SW480 (cell line): ENCODE results near the gene RMND5A.
"Not testable (repeated sequence)": the region's sequence is repeated elsewhere in the genome, so short reads cannot be mapped to it uniquely, and the experiment has no call there.

ENCODE experiments used
- DNase-seq: peaks from one replicate; pipeline ENCODE4 v3.0.0-alpha.2; 2016; ENCODE audit warnings: low spot score

RMND5A gene

DNA sequence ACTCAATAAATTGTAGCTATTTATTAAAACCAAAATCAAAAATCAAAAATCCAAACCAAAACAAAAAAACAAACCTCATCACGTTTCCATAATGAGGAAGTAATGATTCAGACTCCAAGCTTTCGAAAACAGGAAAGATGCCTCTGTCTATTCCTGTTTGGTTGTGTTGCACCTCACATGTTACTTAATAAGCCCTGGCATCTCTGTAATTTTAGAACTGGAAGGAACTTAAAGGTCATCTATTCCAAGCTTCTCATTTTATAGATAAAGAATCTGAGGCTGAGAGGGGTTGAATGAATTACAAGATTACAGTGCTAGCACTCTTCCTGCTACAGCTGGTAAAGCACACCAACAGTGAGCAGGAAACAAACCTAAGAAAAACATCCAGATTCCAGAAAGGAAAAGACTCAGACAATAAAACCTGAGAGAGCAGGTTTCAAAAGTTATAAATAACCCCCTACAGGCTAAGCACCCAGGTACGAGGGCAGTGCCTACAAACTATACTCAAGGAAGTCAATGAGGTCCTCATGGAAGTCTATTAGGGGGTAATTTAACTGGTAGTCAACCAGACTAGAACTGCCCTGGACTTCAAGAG is 5.4 kb upstream of the RMND5A start:
- not testable (repeated sequence) for DNase-seq

DNA sequence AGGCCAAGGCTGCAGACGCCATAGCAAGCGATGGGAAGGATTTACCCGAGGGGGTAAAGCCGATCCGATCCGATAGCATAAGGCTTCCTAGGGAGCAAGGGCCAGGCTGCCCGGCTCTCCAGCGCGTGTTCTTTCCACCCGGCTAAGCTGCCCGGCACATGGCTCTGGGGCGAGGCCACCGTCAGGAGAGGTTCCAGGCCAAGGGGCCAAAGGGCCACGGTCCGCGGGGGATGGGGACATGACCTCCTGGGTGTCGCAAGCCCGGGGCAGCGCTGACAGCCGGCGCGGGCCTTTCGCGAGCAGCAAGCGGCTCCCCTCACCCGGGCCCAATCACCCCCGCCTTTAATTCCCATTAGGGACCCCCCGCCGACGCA is 841 bp upstream of the RMND5A start:
- not testable (repeated sequence) for DNase-seq

DNA sequence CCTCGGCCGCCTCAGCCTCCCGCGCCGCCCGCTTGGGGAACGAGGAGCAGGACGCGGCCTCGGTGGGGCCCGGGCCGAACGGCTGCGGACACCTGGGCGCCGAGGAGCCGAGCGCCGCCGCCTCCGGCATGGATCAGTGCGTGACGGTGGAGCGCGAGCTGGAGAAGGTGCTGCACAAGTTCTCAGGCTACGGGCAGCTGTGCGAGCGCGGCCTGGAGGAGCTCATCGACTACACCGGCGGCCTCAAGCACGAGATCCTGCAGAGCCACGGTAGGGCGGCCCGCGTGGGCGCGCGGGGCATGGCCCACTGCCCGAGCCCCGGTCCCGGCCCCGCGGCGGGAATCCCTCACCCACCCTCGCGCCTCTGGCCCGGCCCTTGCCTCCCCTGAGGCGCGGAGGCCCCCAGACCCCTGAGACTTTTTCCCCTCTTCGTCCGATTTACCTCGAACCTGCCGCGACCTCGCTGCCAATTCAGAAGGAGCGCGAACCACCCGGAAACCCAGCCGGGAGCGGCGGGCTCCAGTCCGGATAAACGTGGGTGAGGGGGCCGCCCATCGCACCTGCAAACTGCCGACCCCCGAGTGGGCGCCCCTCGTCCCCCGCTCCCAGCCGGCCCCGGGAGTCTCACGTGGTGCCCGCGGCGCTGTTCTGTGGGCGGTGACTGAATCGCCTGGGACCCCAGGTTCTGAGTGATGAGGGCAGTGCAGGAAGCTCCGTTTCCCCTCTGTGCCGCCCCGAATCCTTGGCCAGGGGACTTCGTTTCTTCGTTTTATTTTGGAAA is 639 bp downstream of the RMND5A start:
- DNase-seq = peak; percentile 62

DNA sequence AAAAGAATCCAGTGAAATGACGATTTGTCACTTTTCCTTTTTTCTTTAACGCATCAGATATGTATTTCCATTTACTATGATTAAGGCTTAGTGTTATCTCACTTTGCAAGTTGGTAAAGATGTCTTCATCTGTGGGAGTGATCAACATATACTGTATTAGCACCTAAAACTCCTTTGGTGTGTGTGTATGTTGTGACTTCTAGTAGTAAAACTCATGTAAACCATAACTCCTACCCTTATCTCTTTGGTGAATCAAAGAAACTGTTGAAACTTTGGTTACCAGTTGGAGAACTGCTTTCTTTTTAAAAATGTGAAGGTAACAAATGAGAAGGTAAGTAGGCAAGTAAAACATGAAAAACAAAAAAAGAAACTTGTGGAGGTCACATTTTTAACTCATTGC is 5.6 kb downstream of the RMND5A start:
- not testable (repeated sequence) for DNase-seq

DNA sequence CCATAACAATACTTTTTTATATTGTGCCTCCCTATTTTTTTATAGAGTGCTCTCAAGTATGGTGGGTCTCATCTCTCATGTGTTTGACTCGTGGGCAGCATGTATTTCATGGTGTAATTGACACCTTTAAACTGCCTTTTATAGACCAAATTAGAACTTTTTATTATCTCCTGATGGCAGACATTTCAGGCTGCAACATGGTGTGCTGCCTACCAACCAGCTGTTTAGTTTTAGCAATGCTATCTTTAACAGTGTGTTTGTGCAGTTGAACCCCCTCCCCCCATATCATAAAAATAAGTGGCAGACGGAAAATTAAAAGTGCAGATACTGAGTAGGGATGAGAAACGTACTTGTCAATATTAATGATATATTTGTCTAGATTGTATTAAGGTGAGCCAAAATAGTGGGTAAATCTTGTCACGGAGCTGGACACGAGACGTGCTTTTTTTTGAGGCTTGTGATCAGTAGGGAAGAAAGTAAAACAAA is 12.0 kb downstream of the RMND5A start:
- DNase-seq = not testable (repeated sequence)

DNA sequence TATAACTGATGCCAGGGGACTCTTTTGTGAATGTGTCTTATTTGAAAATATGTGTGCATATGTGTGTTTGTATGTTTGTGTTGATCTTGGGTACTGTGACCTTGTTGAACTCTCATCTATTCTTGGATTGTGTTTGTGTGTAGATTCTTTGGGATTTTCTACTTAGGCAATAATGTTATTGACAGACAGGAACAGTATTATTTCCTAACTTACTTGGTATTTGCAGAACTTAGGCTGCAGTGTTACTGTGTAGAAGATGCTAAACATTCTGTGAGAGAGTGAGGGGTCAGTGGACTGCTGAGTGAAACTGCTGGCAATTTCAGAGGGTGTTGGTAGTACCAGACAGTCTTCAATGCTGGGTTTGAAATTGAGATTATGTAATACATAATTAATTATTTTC is 12.7 kb downstream of the RMND5A start:
- not testable (repeated sequence) for DNase-seq

DNA sequence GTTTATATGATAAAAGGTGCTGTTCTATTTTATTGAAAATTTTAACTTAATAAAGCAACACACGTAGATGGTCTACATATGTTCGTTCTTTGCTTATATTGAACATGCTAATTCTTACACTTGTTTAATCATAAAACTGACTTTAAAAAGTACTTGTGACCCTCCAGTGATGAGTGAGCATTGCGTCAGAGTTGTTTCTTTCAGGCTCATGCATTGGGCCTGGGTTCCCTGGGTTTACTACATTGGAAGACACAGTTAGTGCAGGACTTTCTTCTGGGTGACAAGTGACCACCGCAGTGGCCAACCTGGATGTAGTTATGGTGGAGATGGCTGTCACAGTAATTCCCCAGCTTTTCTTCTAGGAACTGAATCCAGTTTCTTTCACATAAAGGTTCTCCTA is 13.4 kb downstream of the RMND5A start:
- not testable (repeated sequence) for DNase-seq

DNA sequence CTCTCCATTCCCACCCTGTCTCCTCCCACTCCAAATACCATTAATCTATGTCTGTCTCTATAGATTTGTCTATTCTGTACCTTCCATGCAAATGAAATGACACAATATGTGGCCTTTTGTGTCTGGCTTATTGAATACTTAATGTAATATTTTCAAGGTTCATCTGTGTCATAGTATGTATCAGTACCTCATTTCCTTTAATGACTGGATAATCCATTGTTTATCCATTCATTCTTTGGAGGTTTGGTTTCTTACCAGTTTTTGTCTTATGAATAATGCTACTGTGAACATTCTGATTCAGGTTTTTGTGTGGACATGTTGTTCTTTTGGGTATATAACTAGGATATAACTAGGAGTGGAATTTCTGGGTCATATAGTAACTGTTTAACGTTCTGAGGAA is 14.8 kb downstream of the RMND5A start:
- not testable (repeated sequence) for DNase-seq

DNA sequence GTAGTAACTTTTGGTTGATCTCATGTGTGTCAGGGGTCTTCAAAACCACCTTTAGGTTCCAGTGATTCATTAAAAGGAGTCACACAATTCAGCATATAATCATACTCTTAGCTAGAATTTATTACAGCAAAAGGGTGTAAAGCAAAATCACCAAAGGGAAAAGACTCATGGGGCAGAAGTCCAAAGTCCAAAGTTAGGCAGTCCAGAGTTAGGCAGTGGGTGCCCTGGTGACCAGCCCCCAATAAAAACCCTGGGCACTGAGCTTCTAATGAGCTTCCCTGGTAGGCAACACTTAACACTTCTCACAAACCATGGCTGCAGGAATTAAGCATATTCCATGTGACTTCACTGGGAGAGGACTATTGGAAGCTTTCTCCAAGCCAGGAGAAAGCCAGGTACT is 19.4 kb downstream of the RMND5A start:
- not testable (repeated sequence) for DNase-seq

DNA sequence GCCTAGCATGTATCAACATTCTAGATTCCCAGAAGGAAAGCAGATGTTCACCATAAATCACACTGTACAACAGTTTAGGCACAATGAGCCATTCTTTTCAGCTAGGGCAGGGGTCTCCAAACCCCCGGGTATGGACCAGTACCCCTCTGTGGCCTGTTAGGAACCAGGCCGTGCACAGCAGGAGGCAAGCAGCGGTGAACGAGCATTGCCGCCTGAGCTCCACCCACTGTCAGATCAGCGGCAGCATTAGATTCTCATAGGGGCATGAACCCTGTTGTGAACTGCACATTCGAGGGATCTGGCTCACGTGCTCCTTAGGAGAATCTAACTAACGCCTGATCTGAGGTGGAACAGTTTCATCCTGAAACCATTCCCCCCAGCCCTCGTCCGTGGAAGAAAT is 19.8 kb downstream of the RMND5A start:
- not testable (repeated sequence) for DNase-seq

DNA sequence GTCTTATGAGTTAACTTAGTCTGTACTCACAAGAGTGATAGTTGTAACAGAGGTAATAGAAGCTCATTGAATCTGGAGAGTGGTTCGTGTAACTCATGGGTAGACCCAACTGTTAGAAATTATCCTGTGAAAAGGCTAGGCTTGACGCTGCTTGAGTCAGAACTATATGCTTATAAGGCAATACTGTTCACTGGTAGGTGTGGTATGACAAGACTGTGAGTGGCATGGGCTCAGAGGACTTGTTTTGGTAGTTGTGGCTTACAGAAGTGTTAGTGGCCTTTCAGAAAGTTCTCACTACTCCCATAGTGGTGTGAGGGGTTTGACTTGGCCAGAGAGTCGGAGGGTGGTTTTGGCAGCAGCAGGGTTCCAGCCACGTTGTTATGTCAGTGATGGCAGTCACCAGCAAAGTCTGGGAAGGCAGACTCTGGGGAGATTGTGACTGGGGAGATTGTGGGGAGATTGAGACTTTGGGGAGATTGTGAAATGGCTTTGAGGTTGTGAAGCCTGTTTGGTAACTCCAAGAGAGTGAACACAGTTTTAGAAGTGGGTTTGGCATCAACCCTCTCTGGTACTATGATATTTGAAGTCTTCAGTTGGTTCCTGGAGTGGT is 21.9 kb downstream of the RMND5A start:
- not testable (repeated sequence) for DNase-seq

DNA sequence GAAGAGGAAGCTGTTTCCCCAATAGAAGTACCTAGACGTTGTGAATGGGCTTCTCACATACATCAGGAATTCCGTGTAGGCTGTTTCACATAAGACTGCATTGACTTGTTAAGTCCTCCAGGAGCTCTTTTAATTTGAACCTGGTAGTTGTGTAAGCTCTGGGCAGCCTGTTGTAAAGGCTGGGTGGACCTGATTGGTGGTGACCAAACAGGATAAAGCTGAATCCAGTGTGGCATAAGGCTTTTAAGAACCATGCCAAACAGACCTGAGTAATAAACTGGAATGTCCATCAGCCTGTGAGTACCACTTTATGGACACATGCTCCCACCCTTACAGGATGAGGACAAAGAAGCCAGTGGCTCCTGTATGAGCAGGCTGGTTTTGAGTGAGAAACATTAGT is 24.1 kb downstream of the RMND5A start:
- no peak for DNase-seq

DNA sequence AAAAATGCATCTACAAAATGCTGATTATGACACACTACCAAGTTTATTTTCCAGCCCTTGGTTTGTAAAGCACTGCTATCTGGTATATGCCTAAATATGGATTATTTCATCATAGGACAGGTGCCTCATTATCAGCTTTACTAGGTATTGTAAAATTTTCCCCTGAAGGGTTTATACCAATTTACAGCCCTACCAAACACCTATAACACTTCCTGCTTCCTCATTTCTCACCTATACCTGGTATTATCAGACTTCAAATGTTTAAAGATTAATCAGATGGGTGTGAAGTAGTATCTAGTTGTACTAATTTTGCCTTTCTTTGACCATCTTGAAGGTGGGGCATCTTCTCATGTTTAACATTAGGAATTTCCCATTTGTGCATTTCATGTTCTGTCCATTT is 26.8 kb downstream of the RMND5A start:
- DNase-seq = no peak

DNA sequence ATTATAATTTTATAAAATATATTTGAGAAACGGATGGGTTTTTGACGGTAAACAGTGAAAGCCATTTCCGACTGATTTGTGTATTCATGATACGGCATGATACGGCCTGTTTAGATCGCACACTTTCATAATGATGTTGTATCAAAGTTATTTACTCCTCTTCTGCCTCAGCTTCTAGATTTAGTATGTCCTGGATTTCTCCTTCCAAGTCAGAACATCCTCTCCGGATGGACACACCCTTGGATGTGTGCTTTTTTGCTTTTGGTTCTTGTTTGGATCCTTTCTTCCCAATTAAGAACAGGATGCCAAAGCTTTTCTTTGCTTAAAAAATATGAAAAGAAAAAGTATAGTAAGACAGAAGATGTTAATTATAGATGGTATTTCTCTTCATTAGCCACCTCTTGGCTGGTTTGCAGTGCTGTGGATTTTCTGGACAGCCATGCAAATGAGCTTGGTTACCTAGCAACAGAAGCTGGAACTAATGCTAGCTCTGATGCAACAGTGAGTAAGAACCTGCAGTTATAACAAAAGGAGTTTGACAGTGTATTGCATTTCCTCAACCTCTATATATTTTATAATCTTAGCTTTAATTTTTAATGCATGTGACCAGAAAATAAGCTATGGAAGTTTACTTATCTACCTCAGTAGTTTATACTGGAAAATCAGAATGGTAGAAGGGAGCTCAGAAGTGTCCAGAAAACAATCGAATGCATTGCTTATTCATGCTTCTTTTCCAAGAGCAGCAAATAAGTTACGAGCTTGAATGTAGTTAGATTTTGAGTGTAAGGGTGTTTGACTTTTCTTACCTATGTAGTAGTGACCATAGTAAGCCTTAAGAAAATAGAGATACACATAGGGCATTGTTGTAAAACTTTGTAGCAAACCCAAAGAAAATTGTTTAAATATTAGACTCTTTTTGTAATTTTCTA is 27.9 kb downstream of the RMND5A start:
- DNase-seq = peak; percentile 74

DNA sequence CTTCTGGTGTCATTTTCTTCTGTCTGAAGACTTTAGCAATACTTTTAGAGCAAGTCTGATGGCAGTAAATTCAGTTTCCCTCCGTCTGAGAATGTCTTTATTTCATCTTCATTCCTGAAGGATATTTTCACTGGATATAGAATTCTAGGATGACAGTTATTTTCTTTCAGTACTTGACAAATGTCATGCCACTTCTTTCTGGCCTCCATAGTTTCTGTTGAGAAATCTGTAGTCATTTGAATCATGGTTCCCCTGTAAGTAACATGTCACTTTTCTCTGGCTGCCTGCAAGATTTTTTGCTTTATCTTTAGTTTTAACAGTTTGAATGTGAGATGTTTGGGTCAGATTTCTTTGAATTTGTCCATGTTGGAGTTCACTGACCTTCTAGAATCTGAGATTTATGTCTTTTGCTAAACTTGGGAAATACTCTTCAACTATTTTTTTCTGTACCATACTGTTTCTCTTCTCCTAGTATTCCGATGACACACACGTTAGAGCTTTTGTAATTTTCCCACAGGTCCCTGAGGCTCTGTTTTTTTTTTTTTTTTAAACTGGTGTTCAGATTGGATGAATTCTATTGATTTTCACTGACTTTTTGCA is 30.2 kb downstream of the RMND5A start:
- DNase-seq = peak; percentile 46

DNA sequence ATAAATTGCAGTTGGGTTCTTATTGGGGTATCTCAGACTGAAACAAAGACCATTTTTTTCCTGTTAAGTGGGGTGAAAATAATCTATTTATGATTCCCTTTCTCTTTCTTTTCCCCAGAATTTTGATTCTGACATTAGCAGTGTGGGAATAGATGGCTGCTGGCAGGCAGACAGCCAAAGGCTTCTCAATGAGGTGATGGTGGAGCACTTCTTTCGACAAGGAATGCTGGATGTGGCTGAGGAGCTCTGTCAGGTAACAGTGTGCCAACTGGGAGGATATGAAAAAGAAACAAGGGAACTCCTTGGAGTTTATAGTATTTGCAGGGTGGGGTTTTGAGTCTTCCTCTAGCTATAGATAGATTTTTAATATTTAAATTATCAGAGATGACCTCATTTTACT is 31.7 kb downstream of the RMND5A start:
- no peak for DNase-seq

DNA sequence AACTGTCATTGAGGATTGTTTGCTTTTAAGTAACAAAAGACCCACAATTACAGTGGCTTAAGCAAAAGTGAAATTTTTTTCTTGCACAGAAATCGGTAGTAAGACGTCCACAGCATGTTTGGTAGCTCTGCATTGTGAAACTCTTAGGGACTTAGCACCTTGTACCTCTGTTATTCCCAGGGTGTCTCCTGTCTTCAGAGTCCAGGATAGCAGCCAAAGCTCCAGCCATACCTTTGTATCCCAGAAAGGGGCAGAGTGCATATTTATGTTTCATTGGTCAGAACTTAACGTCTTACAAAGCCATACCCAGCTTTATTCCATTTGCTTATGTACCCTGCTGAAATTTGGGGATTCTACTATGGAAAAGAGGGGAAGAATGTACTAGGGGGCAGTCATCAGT is 32.8 kb downstream of the RMND5A start:
- no peak for DNase-seq

DNA sequence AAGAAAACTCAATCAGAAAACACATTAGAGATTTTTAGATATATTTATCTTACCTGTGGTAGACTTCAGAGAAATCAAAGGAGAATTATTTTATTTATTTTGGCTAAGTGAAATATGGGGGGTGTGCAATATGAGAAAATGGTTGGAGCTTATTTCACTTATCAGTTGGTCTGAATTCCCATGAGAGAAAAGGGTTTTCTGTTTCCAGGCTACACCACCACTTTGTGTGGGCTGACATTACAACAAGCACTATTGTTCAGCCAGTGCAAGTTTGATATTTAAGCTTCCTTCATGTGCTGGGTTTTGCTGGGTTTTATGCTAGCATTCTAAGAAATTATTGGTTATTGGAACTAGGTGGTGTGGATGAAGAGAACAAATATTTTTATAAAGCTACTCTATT is 33.5 kb downstream of the RMND5A start:
- DNase-seq = no peak

DNA sequence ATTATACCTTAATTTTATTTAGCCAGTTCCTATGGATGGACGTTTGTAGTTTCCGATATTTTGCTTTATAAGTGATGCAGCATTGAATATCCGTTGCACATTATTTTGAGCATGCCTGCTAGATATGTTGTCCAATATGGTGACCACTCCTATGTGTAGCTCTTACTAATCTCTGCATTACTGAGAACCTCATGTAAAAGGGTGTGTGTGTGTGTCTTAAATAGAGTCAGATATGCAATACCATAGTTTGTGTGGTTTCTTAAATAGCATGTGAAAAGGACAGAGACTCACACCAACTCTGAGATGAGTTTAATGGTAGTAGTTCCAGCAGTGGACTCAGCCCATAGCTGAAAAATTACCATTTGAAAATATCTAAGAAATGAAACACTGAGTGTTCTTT is 38.3 kb downstream of the RMND5A start:
- DNase-seq = no peak

DNA sequence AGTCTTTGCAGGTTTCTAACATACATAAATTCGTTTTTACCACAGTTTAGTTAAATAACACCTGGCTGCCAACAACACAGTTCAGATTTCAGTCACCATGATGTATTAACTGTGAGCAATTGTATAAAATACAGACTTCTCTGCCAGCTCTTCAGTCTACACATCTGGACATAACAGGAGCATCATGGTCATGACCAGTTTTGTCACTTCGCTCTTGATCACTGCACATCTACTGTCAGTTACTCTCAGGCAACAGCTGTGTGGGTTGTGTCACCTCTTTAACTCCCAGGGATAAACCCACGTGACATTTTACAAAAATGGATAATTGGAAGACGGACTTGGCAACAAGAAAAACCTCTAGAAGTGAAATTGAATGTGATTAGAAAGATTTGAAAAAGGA is 40.3 kb downstream of the RMND5A start:
- DNase-seq = no peak

DNA sequence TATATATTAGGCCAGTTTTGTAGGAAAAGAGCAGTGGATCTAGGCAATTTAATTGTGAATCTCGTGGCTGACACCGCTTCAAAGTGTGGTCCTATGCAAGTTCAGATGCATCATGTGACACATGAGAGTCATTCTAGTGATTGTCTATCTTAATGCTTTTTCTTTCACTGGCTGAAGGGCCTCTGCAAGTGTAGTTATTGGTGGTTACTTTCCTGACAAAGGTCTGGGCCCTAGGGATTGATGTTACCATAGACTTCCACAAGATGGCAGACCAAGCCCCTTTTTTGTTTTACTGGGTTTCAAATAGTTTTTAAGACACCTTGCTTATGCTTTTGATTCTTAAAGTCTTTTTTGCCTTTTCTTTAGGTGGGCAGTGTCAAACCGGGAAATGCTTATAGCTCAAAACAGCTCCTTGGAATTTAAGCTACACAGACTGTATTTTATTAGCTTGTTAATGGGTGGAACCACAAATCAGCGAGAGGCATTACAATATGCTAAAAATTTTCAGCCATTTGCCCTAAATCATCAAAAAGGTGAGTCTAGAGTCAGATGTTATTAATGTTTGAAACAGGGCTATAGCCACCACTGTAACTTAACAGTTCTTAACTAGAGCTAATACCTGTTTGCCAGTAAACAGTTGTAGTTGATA is 44.7 kb downstream of the RMND5A start:
- DNase-seq = peak; percentile 59
